GM19035 (cell line): ENCODE measurements around the gene PARP11.

Experiments used
- ATAC-seq: cut with Tn5 transposase; IDR thresholded peaks from one replicate; pipeline ENCODE4 v1.9.1; 2021; ENCODE audit not compliant: unreplicated experiment

The PARP11 gene

GRCh38 chr12:3775385-3776035 lies 97.7 kb downstream of the PARP11 start:
- no peak for ATAC-seq

GRCh38 chr12:3772380-3772779 lies 100.8 kb downstream of the PARP11 start:
- no peak for ATAC-seq

- ATAC-seq, result no peak
Measured at GRCh38 chr12:3771853-3772252, 101.3 kb downstream of the PARP11 start.

- ATAC-seq, result no peak
Measured at GRCh38 chr12:3770891-3771290, 102.3 kb downstream of the PARP11 start.

- no peak for ATAC-seq
Measured at GRCh38 chr12:3768911-3769447, 104.2 kb downstream of the PARP11 start.

- no peak for ATAC-seq
Measured at GRCh38 chr12:3761116-3761735, 112.0 kb downstream of the PARP11 start.

GRCh38 chr12:3759878-3760277 lies 113.3 kb downstream of the PARP11 start:
- ATAC-seq, result no peak
